ENCODE results near the gene TTLL1. TPM values are rescaled to one million over a fixed set of nuclear protein-coding genes. Genes with fewer than 3 reads are reported as not detected.

TTLL1 gene
- total and polyA plus RNA-seq, 2 of the 4 experiments (the other 2 are of a cell fraction): 10.8 to 13.2 TPM

- TF ChIP-seq USF2 (IDR thresholded peaks at IDR 0.05; ENCODE audit: low read depth, low read length): no peak
Measured at GRCh38 chr22:42991010-42991651, 98.1 kb downstream of the TTLL1 start (continued).

- peak overlapping the region; percentile 21; the same call in 1 of the 2 replicates for H3K4me2 ChIP-seq (ENCODE audit: low read depth, low read length)
- ChIA-PET CTCF (interaction anchor here (0.9 to 1.2 kb wide), 4 partner anchors 24 to 122 kb away, joined by 3 to 6 read pairs (median 4); partner anchors contain the start of gene PACSIN2), POLR2A (ENCODE audit: unreplicated experiment) (interaction anchor here (0.5 kb wide), 1 partner anchor 542 kb away, joined by 6 read pairs; no protein-coding TSS in a partner anchor)
- no peak overlapping the region for H4K5ac ChIP-seq (ENCODE audit: low read depth, low read length)
- dilution Hi-C loops (cut with HindIII; ENCODE audit: low sequenced_read_pairs, unreplicated experiment) (no loop called here), intact Hi-C loops (cut with micrococcal nuclease) (no loop called here), in situ Hi-C loops (cut with MboI; ENCODE audit: low sequenced_read_pairs) (no loop called here)
- TF ChIP-seq CEBPB (IDR thresholded peaks at IDR 0.05; ENCODE audit: low read depth, low read length): peak; percentile 51; the same call in 1 of the 2 replicates
- no peak for TF ChIP-seq FOS (IDR thresholded peaks at IDR 0.05; ENCODE audit: low read depth, low read length)
- peak; percentile 69; the same call in 1 of the 2 replicates for TF ChIP-seq MXI1 (IDR thresholded peaks at IDR 0.05; ENCODE audit: borderline replicate concordance, low read depth, low read length)
- peak; percentile 77 for TF ChIP-seq RAD21 (IDR thresholded peaks at IDR 0.05; ENCODE audit: low read length)
- TF ChIP-seq CHD1 (IDR thresholded peaks at IDR 0.05; ENCODE audit: low read depth, low read length): no peak
- peak; percentile 59 for TF ChIP-seq CTCF (conservative IDR thresholded peaks at IDR 0.05; ENCODE audit: low read depth, low read length)
- TF ChIP-seq SMC3 (IDR thresholded peaks at IDR 0.05; ENCODE audit: low read depth, low read length): peak; percentile 87
- no peak for TF ChIP-seq MAZ (IDR thresholded peaks at IDR 0.05; ENCODE audit: borderline replicate concordance, low read depth, low read length)
- peak overlapping the region; percentile 71 for H2BK5ac ChIP-seq (ENCODE audit: low read depth, low read length, poor library complexity, severe bottlenecking)
- no CpG with 5 or more reads among the region's 9 CpGs for WGBS, 2 experiments (ENCODE audit: extremely low coverage in 2 of 2, insufficient read length in 1 of 2)
- ATAC-seq (ENCODE audit: low read depth) (peak; percentile 63), DNase-seq (peak; percentile 89)
- no peaks in the 10 kb centered on the region for H3K27me3 ChIP-seq (ENCODE audit: control insufficient read depth, insufficient read depth, low read length)
- peak overlapping the region; percentile 88; the same call in 1 of the 2 replicates for H3K14ac ChIP-seq (replicated peaks; ENCODE audit: low read depth, low read length)
- peak overlapping the region; percentile 9; the same call in 1 of the 2 replicates for H3K27ac ChIP-seq (ENCODE audit: insufficient read depth, low read length)
- peak overlapping the region; percentile 78; the same call in 1 of the 2 replicates for H3K23ac ChIP-seq (ENCODE audit: low read depth, low read length)
- no TSS peak for BruUV-seq (replicated peaks)
- H3K4me1 ChIP-seq (ENCODE audit: control insufficient read depth, insufficient read depth, low read length): peaks cover 26% of the 10 kb centered on the region
- no peaks in the 10 kb centered on the region for H3K36me3 ChIP-seq (ENCODE audit: control insufficient read depth, insufficient read depth, low read length)
- H3K79me1 ChIP-seq (ENCODE audit: low read depth in 1 of 2, low read length in 2 of 2): peaks cover 24 to 83% of the 10 kb centered on the region in 2 experiments
- H3K9ac ChIP-seq (ENCODE audit: low read depth, low read length): no peak overlapping the region
- no peak overlapping the region for H3K4me3 ChIP-seq (ENCODE audit: insufficient read depth, low read depth, low read length)
- peak overlapping the region in 1 of 2 experiments; percentile 65; a peak in 1 of 4 replicates for H4K8ac ChIP-seq (ENCODE audit: low read depth in 2 of 2, low read length in 2 of 2)
- peak overlapping the region; percentile 85 for H3K4ac ChIP-seq (ENCODE audit: low read depth, low read length)
- H3K9me3 ChIP-seq (ENCODE audit: control insufficient read depth, insufficient read depth, low read length): no peaks in the 10 kb centered on the region
- H2BK20ac ChIP-seq (ENCODE audit: low read depth, low read length): no peak overlapping the region
- H2AFZ ChIP-seq (replicated peaks; ENCODE audit: low read length, poor library complexity): no peak overlapping the region
- peaks cover 61% of the 10 kb centered on the region for H4K20me1 ChIP-seq (ENCODE audit: insufficient read depth, low read length)
- no peak overlapping the region; the same call in 1 of the 2 replicates for H3K18ac ChIP-seq (ENCODE audit: low read depth, low read length)
- no peak overlapping the region for H3K56ac ChIP-seq (ENCODE audit: extremely low read depth, insufficient read depth, low read length)
- no peak overlapping the region for H4K91ac ChIP-seq (ENCODE audit: insufficient read depth, low read depth, low read length)
- H2AK5ac ChIP-seq (ENCODE audit: low read depth, low read length): peak overlapping the region; percentile 80; the same call in 1 of the 2 replicates
- peaks cover 38% of the 10 kb centered on the region for H3K9me1 ChIP-seq (ENCODE audit: insufficient read depth, low read length)
- H2BK120ac ChIP-seq (ENCODE audit: low read depth, low read length): peak overlapping the region; percentile 30; the same call in 1 of the 2 replicates
- H2AK9ac ChIP-seq (replicated peaks; ENCODE audit: low read depth, low read length, poor library complexity): peak overlapping the region; percentile 4
- 0 out of 3 replicates have a peak overlapping the region, but pooled peaks have one; percentile 35 for H2BK15ac ChIP-seq (ENCODE audit: low read depth, low read length)
Measured at GRCh38 chr22:42990131-42990838, 98.9 kb downstream of the TTLL1 start.
